ENCODE results near the gene ATP8B4. TPM values are rescaled to one million over a fixed set of nuclear protein-coding genes. Genes with fewer than 3 reads are reported as not detected.

Gene ATP8B4
- total RNA-seq, 6 experiments from 2014 or later, result 4.5 to 10.1 (median 6.7) TPM

DNA sequence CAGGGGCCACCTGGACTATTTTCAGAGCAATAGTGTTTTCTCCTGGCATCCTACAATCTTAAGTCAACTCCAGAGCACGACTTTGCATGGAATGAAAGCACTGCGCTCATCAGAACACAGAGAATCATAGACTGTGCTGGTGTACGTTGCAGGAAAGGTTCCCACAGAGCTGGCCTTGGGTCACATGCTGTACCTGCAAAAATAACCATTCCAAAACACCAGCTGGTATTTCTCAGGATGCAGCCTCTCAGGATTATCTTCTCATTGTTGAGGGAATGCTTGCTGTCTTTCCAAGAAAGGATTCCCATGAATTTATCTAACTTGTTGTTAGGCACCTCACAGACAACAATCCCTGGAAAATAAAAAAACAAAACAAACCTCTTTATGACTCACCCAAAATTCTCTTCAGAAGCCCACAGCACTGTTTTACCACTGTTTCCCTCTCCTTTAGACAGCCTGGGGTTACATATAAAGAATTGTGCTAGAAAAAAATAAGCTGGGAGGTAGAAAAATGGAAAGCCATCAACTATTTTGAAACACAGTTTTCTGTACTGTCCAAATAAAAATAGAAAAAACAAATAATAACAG is 131.7 kb downstream of the ATP8B4 start:
- H3K4me1 ChIP-seq, result no peaks in the 10 kb centered on the region
- H3K4me3 ChIP-seq, result no peak overlapping the region
- no peak for DNase-seq
- intact Hi-C loops (cut with DNase I), result no loop called here
- no CpG with 5 or more reads among the region's 3 CpGs for WGBS (ENCODE audit: insufficient coverage, low coverage, low lambda C conversion rate, missing lambda C conversion rate)
- H3K9me3 ChIP-seq, result no peaks in the 10 kb centered on the region
- no peak for ATAC-seq
- no peak overlapping the region for H3K27ac ChIP-seq
- no peaks in the 10 kb centered on the region for H3K27me3 ChIP-seq
- TF ChIP-seq POLR2A (IDR thresholded peaks at IDR 0.05), result no peak
- TF ChIP-seq, protein P1, sequence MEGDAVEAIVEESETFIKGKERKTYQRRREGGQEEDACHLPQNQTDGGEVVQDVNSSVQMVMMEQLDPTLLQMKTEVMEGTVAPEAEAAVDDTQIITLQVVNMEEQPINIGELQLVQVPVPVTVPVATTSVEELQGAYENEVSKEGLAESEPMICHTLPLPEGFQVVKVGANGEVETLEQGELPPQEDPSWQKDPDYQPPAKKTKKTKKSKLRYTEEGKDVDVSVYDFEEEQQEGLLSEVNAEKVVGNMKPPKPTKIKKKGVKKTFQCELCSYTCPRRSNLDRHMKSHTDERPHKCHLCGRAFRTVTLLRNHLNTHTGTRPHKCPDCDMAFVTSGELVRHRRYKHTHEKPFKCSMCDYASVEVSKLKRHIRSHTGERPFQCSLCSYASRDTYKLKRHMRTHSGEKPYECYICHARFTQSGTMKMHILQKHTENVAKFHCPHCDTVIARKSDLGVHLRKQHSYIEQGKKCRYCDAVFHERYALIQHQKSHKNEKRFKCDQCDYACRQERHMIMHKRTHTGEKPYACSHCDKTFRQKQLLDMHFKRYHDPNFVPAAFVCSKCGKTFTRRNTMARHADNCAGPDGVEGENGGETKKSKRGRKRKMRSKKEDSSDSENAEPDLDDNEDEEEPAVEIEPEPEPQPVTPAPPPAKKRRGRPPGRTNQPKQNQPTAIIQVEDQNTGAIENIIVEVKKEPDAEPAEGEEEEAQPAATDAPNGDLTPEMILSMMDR (IDR thresholded peaks at IDR 0.05), result no peak
- no peaks in the 10 kb centered on the region for H3K36me3 ChIP-seq

DNA sequence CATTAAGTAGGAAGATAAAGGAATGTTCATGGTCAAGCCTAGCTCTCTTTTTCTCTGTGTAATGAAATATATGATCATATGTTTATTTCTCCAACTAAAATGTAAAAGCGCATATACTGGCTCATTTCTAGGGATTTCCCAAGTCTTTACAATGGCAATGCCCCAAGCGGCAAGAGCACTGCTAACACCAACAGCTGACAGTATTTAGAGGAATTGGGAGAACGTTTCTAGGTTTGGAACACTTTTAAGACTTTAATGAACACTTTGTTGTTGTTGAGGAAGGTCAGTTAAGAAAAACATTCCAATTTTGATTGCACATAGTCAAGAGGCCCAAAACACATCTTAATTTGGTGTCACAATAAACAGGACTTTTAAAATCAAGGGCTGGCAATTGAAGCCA is 132.7 kb downstream of the ATP8B4 start:
- intact Hi-C loops (cut with DNase I), result no loop called here
- WGBS (ENCODE audit: insufficient coverage, low coverage, low lambda C conversion rate, missing lambda C conversion rate), result 79% methylated on average over 3 of the region's 3 CpGs
- Histone ChIP-seq H3K4me3 (no peak overlapping the region), H3K9me3 (no peaks in the 10 kb centered on the region), H3K4me1 (no peaks in the 10 kb centered on the region), H3K36me3 (no peaks in the 10 kb centered on the region), H3K27me3 (no peaks in the 10 kb centered on the region), H3K27ac (no peak overlapping the region)
- no peak for DNase-seq
- ATAC-seq, result no peak
- no peak for TF ChIP-seq POLR2A (IDR thresholded peaks at IDR 0.05)
- TF ChIP-seq, protein P1 (IDR thresholded peaks at IDR 0.05), result no peak

DNA sequence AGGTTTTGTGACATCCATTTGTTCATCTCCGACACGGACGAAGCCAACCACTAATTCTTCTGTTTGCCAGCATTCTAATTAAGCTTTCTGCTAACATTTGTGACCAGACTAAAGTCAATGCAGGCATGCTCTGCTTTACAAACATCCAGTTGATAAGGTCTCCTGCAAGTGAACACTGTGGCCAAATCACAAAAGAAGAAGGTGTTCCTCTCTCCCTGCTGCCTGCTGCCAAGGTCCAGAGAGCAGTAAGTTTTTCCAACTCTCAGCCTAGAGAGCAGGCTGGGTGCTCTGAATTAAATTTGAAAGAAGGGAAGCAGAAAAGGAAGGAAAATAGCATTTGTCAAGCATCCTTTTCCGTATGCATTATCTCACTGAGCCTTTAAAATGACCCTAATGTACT is 133.6 kb downstream of the ATP8B4 start:
- no peaks in the 10 kb centered on the region for H3K36me3 ChIP-seq
- ATAC-seq (no peak), DNase-seq (no peak)
- TF ChIP-seq POLR2A (IDR thresholded peaks at IDR 0.05), result no peak
- TF ChIP-seq, protein P1 (IDR thresholded peaks at IDR 0.05), result no peak
- no peak overlapping the region for H3K4me3 ChIP-seq
- no peaks in the 10 kb centered on the region for H3K9me3 ChIP-seq
- intact Hi-C loops (cut with DNase I), result no loop called here
- no peaks in the 10 kb centered on the region for H3K4me1 ChIP-seq
- no peaks in the 10 kb centered on the region for H3K27me3 ChIP-seq
- H3K27ac ChIP-seq, result no peak overlapping the region
- WGBS (ENCODE audit: insufficient coverage, low coverage, low lambda C conversion rate, missing lambda C conversion rate), result 91% methylated on average over 4 of the region's 4 CpGs

DNA sequence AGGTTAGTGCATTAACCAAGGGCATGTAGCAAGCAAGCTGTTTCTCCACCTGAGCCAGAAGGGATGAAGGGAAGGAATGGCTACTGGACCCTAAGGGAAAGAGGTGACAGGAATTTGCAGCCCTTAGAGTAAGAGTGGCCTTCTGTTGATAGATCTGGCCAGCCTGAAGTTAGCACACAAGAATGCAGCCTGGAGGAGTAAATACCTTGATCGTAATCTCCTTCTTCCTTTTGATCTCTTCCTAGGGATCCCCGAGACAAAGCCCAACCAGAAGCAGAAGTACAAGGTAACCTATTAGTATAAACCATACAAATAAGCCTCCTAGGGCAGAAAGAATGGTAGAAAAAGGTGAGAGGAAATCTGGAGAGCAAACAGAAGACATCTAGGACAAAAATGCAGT is 134.6 kb downstream of the ATP8B4 start:
- no peaks in the 10 kb centered on the region for H3K36me3 ChIP-seq
- no peak for DNase-seq
- H3K27me3 ChIP-seq, result no peaks in the 10 kb centered on the region
- H3K9me3 ChIP-seq, result no peaks in the 10 kb centered on the region
- no peak overlapping the region for H3K4me3 ChIP-seq
- intact Hi-C loops (cut with DNase I), result no loop called here
- ATAC-seq, result no peak
- no peak for TF ChIP-seq POLR2A (IDR thresholded peaks at IDR 0.05)
- TF ChIP-seq, protein P1 (IDR thresholded peaks at IDR 0.05), result no peak
- H3K27ac ChIP-seq, result no peak overlapping the region
- WGBS (ENCODE audit: insufficient coverage, low coverage, low lambda C conversion rate, missing lambda C conversion rate), result 93% methylated on average over 2 of the region's 2 CpGs
- no peaks in the 10 kb centered on the region for H3K4me1 ChIP-seq

DNA sequence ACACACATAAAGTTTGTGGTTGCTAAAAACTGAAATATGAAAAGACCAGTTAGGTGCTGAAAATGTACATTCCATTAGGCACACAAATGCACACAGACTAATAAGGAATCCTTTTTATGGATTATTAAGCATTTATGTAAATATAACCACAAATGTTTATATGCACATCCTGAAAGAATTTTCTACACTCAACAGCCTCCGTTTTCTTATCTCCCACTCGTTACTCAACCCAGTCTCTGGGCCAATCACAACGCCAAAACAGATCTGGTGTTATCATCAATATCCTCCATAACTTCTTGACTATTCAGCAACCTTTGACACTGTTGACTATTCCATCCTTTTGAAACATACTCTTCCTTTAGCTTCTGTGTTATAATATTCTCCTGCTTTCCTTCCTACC is 136.4 kb downstream of the ATP8B4 start:
- H3K4me3 ChIP-seq, result no peak overlapping the region
- DNase-seq (no peak), ATAC-seq (no peak)
- intact Hi-C loops (cut with DNase I), result no loop called here
- WGBS (ENCODE audit: insufficient coverage, low coverage, low lambda C conversion rate, missing lambda C conversion rate), result 63% methylated on average over 3 of the region's 3 CpGs
- no peaks in the 10 kb centered on the region for H3K27me3 ChIP-seq
- no peak for TF ChIP-seq POLR2A (IDR thresholded peaks at IDR 0.05)
- TF ChIP-seq, protein P1 (IDR thresholded peaks at IDR 0.05), result no peak
- no peaks in the 10 kb centered on the region for H3K9me3 ChIP-seq
- H3K4me1 ChIP-seq, result no peaks in the 10 kb centered on the region
- no peaks in the 10 kb centered on the region for H3K36me3 ChIP-seq
- H3K27ac ChIP-seq, result no peak overlapping the region

All from right lobe of liver (tissue), 6 donors.